CMK (cell line): ENCODE data around the gene UBE2E2.

Experiments used
- DNase-seq: peaks from one replicate; pipeline ENCODE4 v3.0.0-alpha.2; 2010; ENCODE audit warnings: low read depth

Gene UBE2E2

DNA sequence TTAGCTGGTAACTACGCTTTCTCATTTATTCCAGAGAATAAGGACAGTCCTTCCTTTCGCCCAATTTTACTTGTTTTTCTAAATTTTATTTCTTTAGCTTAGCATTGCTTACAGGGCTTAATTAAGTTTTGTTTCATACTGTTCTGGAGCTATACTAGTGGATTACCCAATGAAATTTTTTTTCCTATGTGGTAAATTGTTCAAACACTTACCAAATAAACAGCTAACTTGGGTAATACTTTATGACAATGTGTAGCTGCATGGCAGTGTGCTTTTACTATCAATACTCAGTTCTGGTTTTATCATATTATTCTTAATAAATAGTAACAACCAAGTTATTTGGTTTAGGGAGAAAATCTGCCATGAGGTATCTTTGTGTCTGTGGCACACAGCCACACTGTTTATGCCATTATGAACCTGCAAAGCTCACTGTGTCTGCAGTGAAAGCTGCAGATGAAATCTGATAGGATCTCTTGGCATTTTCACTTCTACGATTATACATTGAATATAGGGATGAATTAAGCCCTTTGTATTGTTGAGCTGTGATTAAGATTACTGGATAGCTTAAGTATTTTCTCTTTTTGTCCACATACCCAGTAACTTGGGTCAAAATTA is 37.2 kb downstream of the UBE2E2 start:
- no peak for DNase-seq

DNA sequence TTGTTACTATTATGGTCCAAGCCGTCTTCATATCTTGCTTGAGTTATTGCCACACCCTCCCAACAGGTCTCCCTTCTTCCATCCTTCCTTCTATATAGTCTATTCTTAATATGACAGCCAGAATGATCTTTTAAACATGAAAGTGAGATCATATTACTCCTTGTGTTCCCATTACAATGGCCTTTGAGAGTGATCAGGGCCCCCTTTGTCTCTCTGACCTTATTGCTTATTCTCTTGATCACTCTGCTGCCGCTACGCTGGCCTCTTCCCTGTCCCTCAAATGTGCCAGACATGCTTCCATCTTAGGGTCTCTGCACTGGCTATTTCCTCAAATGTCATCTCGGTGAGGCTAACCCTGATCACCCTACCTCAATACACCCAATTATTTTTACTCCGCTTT is 38.1 kb downstream of the UBE2E2 start:
- no peak for DNase-seq

DNA sequence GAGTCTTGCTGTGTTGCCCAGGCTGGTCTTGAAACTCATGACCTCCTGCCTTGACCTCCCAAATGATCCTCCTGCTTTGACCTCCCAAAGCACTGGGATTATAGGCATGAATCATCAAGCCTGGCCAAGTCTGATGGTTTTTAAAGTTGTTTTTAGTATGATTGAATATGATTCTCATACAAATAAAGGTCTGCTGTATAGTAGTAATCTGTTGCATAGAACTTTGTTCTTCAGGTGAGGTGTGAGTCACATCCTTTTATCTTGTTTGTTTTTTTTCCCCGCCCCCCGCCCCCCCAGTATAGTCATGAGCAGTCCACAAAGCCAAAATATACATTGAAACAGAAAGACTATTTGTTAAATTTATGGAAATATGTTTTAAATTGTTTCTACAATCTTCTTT is 39.0 kb downstream of the UBE2E2 start:
- DNase-seq = no peak

DNA sequence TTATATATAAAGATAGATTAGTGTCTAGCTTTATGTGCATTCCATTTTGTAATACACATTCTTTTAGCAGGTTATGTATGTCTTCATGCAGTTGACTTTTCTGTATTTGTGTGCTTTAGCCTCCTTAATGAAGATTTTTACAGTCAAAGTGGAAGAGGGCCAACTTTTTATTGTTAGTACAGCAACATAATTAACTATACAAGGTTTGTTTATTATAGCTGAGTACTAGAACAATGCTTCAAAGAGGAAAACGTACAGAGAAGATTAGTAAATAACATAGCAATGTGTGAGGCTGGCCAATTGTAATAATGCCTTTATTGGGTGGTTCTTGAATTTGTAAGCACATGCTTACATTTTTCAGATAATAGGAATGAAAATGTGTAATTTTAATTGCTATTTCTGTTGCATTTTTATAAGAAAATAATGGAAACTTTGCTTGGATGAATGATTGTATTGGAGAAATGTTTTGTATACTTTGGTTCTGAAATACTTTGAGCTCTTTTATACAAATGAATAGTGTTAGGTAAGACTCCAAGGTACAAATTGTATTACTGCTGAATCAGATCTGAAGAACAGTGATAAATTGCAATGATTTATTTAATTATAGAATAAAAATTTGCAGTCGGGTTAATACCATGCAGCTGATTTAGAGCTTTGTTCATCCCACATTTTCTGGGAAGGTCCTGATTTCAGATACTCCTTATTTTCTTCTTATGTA is 41.4 kb downstream of the UBE2E2 start:
- no peak for DNase-seq

DNA sequence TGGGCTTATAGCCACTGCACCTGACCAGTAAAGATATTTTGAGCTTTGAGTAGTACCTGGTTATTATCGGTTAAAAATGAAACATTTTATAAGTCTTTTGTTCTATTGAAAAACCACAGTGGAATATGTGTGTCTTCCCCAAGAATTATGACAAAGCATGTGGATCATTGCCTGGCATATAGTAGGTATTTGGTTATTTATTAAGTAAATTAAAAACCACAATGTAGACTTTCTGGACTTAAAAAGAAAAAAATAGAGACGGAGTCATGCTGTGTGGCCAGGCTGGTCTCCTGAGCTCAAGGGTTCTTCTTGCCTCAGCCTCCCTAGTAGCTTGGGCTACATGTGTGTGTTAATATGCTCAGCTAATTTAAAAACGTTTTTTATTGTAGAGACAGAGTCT is 43.5 kb downstream of the UBE2E2 start:
- DNase-seq = no peak

DNA sequence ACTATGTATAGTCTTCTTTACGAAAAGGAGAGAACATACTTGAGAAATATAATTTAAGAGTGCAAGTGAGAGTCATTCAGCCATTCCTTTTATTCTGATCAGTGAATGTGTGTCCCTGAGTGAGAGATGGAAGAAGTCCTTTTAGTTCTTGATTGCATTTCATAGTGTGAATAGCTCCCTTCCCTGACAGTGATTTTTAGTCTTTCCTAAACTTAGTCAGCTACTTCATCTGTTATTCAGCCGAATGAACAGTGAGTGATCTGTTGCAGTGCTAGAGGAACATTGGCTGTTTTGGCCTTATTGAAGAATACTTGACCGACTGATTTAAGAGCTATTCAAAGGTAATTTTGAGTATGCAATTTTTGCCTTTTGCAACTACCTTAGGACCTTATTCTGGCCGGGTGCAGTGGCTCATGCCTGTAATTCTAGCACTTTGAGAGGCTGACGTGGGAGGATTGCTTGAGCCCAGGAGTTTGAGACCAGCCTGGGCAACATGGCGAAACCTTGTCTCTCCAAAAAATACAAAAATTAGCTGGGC is 45.5 kb downstream of the UBE2E2 start:
- DNase-seq = no peak

DNA sequence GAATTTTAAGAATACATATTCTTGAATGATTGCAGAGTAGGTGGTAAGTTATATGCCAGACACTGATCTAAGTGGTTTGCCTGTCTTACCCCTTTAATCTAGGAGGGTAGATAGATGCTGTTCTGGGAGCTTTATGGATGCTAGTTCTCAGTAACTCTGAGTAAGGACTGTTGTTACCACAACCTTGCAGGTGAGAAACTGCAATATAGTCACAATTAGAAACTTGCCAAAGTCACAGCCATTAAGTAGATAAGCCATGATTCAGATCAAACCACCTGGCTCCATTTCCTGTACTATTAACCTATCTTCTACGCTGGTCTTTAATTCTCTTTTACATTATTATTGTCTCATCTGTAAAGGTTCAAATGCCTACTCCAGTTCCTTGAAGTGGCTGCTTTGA is 46.8 kb downstream of the UBE2E2 start:
- DNase-seq = no peak

DNA sequence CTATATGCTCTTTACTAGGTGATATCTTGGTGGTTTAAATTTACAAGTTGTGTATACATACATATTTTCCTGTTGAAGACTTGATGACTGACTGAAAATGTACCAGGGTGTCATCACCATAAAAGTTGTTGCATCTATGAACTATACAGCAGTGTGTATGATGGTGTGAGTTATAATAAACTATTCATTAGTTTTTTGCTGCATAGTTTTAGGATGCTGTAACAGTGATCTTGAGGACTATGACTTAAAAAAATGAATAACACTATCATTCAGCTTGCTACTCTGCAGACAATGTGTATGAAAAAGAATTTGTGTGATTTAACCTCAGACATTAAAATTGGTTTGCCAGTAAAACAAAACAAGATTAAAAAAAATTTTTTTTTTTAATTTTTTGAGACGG is 49.0 kb downstream of the UBE2E2 start:
- no peak for DNase-seq

DNA sequence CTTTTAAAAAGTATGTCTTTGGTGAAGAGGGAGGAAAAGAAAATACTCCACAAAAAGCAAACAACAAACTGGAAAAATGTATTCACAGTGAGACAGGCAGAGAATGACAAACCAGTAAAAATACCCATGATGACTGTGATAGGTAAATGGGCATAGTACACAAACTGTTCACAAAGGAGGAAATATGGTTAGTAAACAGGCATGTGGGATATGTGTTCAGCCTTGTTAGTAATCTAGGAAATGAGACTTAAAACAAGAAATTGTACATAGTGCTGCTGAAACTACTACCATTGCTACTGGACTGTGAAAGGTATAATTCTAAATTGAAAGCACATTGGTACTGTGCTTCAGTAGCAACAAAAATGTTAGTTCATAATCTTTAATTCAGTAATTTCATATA is 50.1 kb downstream of the UBE2E2 start:
- no peak for DNase-seq

DNA sequence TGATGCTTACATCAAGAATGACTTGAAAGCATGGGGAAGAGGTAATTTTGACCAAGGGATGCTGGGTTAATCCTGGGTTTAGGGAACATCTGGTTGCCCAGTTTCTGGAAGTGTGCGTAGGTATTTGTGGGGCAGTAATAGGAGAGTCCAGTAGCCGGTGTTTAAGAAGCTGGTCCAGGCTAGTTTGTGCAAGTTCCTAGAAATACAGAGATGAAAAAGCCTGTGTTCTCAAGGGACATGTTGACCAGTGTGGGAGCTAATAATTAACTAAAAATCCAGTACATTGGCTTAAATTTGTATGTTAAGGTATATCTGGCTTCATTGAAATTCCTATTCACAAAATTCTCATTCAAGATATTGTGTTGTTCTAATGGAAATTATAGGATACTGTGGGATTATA is 51.2 kb downstream of the UBE2E2 start:
- no peak for DNase-seq

DNA sequence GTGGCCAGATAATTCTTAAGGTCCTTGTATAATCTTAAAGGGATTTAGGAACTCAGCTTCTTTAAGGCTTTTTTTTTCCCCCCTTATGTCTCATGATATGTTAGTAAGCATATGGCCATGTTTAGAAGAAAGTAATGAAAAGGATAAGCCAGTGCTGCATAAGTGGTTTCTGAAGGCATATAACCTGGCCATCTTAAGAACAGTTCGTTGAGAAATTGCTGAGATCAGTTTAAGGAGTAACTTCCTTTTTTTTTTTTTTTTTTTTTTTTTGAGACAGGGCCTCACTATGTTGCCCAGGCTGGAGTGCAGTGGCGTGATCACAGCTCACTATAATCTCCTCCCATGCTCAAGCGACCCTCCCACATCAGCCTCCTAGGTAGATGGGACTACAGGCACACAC is 51.7 kb downstream of the UBE2E2 start:
- no peak for DNase-seq

DNA sequence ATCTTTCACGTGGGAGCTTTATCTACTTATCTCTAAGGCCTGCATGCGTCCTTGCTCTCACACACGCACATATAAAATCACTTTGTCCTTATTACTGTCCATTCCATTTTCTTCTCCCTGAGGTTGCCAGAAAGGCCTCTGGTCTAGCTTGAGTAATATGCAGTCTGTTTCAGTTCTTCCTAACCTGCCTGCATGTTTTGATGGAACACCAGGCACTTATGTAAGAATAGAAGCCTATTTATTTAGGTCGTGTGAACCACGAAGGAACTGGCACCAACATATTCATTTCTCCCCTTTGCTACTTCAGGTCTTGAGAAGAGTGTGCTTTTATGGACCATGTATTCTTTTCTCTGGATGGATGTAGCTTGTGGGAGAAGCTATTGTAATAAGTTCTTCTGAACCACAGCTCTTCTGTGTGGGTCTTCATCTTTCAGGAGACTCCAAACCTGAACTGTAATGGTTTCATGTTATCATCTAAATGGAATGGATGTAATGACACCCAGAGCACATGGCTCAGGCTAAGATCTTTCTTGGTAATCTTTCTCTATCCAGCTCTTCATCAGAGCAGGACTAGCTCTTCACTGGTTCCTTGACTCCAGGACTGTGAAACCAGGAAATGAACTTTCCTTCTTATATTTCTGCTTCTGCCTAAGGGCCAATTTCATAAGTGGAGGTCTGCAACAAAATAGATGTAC is 53.8 kb downstream of the UBE2E2 start:
- no peak for DNase-seq

DNA sequence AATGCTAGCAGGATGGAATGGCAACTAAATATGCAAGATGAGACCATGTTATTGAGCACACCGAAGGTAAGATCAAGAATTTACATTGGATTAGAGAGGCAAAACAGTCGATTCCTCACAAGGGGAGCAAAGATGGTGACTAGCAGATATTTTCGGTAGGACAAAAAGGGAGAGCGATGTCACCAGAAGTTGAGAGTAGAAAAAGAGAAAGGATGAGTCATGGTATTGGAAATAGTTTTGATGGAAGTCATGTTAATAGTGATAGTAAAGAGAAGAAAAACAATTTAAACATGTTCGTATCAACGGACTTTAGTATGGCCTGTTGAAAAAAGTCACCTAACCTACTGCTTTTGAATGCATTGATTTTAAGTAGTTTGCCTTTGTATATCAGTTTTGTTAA is 55.0 kb downstream of the UBE2E2 start:
- DNase-seq = no peak

DNA sequence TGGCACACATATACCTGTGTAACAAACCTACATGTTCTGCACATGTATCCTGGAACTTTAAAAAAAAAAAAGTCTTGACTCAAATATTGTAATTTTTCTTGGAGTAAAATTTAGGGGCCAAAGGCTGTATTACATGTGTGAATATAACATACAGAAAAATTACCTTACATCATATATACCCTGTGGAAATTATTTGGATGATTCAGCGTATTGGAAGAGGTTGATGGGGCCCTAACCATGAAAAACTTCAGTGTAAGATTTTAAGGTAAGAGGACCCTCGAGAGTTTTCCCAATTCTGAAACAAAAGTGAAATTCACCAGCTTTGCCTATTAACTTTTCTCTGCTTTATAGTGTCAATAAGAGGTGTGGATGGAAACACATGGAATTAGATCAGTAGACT is 56.4 kb downstream of the UBE2E2 start:
- DNase-seq = no peak

DNA sequence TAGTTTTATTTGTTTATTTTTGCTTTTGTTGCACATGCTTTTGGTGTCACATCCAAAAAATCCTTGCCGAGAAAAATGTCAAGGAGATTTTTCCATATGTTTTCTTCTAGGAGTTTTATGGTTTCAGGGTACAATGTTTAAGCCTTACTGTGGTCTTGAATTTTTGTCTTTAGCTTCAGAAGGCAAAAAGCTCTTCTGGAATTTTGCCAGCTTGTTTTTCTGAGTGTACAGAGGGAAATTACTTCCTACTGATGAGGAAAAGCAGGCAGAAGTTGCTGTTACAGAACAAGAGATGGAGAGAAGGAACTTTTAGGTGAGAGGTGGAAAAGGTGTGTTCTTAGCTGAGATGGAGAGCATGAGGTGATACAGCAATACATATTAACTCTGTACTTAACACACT is 59.6 kb downstream of the UBE2E2 start:
- DNase-seq = no peak

DNA sequence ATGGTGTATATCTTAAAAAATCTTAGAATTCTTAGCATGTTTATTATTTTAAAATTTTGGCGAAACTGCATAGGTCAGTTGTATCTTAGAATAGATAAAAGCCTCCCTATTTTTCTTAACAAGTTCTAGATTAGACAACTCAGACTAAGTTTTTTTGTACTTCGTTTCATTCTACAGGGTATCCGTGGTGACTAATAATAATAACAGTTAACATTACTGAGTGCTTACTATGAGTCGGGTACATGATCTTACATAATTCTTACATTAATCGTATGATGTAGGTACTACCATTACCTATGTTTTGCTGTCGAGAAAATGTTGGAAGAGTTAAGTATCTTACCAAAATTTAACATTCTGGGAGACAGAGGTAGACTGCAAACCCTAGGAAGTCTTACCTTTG is 60.7 kb downstream of the UBE2E2 start:
- DNase-seq = no peak

DNA sequence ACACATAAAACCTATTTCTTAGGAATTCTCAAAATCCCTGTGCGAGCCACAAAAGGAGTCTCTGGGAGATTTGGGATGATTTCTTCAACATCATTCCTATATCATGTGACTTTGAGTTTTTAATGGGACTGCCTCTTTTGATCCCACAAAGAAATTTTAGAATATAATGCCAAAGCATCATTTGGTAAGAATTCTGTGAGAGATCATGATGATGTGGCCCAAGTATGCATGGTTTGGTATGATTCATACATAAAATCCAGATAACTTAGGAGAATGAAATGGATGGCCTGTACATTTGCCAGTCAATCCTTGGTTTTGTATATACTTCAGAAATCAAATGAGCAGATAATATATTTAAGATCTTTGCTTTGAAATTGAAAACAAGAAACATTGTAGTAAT is 61.3 kb downstream of the UBE2E2 start:
- DNase-seq = no peak

DNA sequence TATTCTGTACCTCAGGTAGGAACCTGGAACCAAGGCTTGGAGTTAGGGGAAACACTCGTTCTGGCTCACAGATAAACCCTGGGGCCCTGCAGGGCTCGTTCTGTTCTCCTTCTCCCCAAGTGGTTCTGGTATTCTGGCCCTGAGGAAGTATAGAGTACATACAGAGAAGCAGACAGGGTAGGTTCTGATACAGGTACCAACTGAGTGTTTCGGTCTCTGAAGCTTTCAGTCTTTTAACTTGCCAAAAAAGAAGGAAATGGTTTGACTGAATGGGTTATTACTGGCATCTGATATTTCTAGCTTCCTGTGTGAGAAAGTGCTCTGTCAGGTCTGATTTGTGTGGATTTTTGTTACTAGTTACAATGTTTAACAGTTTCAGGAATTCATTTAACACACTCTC is 67.3 kb downstream of the UBE2E2 start:
- no peak for DNase-seq

DNA sequence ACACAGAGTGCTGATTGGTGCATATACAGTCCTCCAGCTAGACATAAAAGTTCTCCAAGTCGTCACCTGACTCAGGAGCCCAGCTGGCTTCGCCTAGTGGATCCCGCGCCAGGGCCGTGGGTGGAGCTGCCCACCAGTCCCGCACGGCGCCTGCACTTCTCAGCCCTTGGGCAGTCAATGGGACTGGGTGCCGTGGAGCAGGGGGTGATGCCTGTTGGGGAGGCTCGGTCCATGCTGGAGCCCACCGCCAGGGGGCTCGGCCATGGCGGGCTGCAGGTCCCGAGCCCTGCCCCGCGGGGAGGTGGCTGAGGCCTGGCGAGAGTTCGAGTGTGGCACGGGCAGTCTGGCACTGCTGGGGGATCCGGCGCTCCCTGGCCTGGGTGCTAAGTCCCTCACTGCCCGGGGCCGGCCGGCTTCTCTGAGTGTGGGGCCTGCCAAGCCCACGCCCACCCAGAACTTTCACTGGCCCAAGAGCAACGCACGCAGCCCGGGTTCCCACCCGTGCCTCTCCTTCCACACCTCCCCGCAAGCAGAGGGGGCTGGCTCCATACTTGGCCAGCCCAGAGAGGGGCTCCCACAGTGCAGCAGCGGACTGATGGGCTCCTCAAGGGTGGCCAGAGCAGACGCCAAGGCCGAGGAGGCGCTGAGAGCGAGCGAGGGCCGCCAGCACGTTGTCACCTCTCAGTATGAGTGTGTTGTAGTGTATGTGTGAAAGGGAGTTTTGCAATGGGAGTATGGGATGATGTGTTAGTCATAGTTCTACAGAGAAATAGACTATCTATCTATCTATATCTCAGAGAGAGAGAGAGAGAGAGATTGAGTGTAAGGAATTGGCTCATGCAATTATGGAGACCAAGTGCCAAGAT is 69.0 kb downstream of the UBE2E2 start:
- DNase-seq = no peak

DNA sequence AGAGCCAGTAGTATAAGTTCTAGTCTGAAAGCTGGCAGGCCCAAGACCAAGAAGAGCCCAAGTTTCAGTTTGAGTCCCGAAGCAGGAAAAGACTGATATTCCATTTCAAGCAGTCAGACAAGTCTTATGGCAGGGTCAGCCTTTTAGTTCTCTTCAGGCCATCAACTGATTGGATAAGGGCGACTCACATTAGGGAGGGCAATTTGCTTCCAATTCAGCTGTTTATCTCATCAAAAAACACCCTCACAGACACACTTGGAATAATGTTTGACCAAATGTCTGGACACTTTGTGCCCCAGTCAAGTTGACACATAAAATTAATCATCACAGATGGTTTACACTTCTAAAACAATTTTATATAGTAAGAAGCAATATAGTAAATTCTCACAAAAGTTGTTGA is 69.7 kb downstream of the UBE2E2 start:
- DNase-seq = no peak

DNA sequence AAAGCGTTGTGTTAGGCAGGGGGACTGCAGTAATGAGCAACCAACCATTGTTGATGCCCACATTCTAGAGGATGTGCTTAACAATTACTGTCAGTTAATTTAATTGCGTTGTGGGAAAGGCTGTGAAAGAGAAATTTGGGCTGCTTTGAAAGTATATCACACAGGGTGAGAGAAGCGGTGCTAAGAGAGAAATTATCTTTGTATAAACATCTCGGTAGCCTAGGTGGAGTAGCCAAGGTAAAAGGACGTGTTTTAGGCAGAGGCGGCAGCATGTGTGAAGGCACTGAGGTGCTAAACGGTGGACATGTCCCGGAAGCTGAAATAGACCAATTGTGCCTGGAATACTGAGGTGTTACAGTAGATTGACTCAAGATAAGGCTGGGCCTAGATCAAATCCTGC is 71.9 kb downstream of the UBE2E2 start:
- no peak for DNase-seq

DNA sequence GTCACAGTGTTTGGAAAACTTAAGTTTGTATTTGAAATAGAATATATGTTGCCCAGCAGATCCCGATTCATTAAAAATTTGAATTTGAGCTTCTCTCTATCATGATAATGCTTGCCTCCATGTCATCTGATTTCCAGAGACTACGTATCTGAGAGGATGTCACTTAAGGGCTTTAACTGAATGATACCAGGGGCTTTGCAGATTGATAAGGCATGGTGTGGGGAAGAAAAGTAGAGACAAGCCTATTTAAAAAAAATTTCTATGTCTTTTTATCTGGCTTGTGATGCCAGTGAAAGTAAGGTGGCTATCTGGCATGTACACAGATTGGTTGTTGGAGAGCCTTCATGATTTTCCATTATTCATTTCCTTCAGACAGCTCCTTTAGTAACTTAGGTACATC is 72.7 kb downstream of the UBE2E2 start:
- DNase-seq = no peak
